Measurements from ENCODE around the gene CSMD2.

Gene CSMD2

DNA sequence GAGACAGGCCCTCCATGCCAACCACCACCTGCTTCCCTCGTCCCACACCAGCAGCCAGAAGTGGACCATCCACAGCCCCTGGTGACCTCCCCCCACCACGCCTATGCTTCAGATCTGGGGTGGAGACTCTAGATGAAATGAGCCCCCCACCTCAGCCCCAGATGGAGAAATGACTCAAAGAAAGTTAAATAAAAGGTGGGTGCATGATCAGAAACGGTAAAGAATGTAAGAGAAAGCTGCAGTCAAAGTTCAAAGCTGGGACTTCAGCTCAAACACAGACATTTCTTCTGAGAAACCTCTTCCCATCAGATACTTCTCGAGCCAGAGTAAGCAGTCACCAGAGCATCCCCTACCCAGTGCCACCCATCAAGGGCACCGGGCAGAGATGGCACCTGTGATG lies 344.2 kb downstream of the CSMD2 start:
- no peak for DNase-seq (ENCODE audit: low read depth in 2 of 2)

DNA sequence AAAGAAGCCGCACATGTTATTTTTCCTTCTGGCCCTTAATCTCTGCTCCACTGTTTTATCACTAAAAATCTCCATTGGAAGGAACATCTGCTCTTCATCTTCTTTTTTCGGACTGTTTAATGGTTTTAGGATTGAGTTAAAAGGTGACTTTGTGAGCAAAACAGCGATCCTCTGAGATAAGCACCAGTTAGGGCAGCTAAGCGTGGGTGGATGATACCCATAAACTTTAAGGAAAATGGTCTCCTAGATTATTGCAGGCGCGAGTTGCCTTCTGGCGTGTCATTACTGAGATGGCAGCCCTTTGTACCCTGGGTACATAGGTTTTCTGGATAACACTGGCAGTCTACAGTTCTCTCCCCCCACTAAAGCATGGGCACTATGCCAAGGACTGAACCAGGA lies 345.1 kb downstream of the CSMD2 start:
- DNase-seq (ENCODE audit: low read depth in 2 of 2) = no peak

DNA sequence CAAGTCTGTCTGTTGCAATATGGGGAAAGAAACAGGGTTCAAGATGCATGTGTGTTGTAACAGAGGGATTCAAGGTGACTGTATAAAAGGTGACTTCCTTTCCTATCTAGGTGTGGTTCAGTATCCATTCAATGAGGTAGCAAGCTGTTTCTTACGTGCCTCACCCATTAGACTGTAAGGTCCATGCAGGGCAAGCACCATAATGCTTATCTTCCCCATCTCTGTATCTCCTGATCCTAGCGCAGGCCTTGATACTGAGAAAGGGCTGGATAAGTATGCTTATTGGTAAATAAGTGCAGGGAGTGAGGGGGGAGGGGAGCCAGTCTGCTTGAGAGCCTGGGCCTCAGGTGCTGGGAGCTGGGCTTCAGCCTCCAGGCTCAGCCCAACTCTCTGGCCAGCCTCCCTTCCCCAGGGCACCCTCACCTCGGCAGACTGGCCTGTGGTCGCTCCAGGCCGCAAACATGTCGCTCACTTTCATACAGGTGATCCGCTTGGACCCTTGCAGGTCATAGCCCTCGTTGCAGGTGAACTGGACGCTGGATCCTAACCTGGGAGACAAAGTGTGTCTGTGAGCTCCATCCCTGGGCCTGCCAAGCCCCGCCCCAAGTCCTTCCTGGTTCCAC lies 345.6 kb downstream of the CSMD2 start:
- no peak for DNase-seq (ENCODE audit: low read depth in 2 of 2)

DNA sequence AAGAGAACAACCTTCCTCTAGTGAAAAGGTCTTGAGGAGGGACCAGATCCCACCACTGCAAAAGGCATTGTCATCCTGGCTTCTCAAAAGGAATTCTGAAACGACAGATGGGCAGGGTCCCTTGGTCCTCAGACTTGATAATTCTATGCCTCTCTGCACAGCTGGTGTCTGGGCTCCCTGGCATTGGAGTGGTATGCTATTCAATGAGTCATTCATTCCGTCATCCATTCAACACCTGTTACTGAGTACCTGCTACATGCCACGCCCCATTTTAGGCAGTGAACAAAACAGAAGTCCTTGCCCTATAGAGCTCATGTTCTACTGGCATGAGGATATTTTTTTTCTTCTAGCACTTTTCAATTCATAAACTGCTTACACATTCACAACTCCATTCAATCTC lies 347.0 kb downstream of the CSMD2 start:
- no peak for DNase-seq (ENCODE audit: low read depth in 2 of 2)

DNA sequence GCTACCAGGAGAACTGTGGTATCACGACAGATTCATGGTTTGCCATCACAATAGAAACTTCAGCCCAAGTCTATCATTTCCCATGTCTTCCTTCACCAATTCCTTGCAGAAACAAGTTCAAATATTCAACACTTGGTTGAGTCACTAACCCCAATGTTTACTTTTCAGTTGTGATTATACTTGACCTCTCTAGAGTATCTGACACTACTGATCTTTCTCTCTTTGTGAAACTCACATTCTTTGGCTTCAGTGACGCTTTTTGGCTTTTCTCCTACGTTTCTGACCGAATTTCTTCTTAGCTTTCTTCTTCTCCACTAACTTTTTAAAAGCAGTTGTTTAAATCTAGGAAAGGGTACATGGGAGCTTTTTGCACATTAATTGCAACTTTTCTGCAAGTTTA lies 350.0 kb downstream of the CSMD2 start:
- no peak for DNase-seq (ENCODE audit: low read depth in 2 of 2)

DNA sequence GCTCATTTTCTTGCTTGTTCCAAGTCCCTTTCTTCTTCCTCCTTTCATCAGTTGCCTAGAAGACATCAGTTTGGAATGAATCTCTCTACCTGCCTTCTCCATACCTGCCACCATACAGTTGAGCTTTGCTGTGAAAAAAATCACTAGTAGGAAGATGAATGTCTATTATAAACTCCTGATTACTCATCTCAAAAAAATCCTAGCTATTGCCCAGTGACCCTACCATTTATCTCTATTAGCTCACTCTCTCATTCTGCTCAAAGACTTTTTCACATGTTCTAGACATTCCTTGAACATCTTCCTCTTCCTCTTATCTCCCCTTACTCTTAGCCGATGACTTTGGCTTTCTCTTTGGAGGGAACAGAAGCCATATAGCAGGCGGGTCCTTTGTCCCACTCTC lies 350.9 kb downstream of the CSMD2 start:
- DNase-seq (ENCODE audit: low read depth in 2 of 2) = no peak

DNA sequence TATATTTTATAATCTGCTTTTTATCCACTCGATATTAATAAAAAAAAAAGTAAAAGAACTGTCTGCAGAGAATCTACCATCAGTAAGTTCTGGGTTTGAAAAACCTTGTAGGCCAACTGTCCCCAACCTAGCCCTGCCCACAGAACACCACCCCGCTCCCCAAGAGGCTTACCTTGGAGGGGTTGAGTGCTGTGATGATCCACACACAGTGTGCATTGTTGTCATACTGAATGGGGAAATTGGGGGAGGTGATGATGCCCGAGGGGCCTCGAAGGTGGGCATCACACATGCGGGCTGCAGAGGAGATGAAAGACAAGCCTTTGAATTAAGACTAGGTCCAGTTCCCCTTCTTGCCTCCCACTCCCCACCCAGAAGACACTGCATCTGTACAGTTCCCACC lies 354.5 kb downstream of the CSMD2 start:
- no peak for DNase-seq (ENCODE audit: low read depth in 2 of 2)

DNA sequence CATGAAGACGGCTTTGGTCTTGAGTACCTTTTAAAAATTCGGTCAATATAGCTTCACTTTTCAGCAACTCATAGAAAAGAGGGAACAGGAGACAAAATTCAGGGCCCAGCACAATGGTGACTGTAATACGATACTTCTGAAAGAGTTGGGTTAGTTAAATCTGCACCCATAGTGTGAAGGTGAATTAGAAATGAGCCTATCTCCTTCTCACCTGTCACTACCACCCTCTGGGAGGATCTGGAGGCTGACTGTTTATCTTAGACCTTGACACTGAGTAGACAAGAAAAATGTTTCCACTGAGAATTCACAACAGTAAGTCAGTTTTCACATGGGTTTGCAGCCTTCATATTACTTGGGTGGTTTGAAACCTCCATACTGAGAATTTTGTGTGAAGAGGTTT lies 359.0 kb downstream of the CSMD2 start:
- DNase-seq (ENCODE audit: low read depth in 2 of 2) = no peak

DNA sequence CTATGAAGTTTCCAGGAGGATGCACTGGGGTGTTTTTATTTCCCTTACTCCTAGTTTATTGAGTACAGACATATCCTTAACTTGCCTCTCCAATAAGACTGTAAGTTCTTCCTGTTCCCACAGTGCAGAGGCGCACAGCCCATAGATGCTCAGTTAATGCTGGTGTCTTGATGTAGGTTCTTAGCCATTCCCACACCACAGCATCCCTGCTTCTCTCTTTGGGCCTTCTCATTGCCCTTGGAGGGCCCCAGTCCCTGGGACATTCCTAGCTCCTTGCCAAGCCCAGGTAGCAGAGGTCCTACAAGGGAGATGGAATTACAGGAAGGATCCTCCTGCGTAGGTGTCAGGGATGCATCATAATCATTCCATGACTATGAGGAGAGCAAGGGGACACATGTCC lies 362.8 kb downstream of the CSMD2 start:
- DNase-seq (ENCODE audit: low read depth in 2 of 2) = no peak

DNA sequence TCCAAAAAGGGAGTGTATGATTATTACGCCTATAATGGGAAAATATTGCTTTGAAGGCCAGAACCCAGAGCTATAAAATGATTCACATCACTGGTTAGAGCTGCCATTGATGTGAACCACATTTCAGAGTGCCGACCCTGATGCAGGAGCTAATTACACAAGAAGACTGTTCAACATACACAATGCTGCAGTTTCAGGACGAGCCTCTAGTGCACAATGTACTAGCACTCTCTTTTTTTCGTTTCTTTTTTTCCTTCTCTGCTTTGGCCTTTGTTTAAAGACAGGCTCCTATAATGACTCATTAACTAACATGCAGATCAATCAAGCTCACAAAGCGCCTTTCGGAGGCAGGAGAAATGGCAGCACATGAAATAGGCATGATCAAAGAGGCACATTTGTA lies 367.2 kb downstream of the CSMD2 start:
- DNase-seq (ENCODE audit: low read depth in 2 of 2) = no peak

DNA sequence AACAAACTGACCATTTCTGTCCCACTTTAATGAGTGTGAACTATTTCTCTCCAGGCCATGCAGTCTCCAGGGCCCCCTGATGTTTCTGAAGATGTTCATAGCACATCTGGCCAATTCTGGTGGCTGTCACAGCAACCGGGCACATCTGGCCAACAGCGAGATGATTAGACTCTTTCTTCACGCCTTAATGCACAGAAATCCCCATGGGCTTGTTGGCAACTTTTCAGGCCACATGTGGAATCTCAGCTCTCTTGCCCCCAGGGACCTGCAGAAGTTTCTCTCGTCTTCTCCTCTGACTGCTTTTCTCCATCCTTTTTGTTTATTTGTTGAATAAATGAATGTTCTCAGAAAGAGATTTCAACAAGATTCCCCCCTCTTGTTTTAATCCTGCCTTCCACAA lies 372.4 kb downstream of the CSMD2 start:
- DNase-seq (ENCODE audit: low read depth in 2 of 2) = no peak

DNA sequence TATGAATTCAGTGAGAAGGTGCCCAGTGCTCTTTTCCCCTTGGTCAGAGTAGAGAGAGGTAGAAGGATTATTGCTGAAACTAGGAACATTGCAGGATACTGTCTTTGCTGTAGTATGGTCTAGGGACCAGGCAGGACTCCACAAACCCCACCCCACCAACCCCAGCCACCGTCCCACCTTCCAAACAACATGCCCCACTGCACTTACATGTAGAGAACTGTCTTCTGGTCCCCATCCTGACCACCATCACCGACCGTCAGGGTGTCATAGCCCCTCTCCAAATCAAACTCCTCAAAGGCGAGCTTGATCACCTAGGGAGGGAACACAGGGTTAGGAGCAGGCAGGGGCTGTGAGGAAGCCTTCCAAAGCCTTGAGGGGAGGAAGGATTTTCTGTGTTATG lies 372.8 kb downstream of the CSMD2 start:
- no peak for DNase-seq (ENCODE audit: low read depth in 2 of 2)

DNA sequence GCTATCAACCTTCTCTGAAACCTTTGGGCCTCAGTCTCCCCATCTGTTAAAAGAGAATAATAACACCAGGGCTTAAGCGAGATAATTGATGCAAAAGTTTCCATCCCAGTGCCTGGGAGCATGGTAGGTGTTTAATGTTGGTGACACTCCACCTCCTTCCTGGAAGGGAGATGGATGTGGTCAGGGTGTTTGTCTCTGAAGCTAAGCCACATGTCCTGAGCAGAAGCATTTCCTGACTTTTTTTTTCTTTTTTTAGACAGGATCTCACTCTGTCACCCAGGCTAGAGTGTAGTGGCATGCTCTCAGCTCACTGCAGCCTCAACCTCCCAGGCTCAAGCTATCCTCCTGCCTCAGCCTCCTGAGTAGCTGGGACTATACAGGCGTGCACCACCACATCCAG lies 373.8 kb downstream of the CSMD2 start:
- DNase-seq (ENCODE audit: low read depth in 2 of 2) = no peak

DNA sequence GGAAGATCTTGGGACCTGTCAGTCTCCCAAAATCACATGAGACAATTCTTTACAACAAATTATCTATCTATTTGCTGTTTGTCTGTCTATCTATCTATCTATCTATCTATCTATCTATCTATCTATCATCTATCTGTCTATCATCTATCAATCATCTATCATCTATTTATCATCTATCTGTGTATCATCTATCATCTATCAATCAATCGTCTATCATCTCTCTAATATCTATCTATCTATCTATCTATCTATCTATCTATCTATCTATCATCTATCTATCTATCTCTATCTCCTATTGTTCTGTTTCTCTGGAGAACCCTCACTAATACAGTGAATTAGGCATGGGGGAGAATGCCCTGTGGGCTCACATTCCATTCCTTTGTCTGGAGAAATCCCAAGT lies 374.5 kb downstream of the CSMD2 start:
- DNase-seq (ENCODE audit: low read depth in 2 of 2) = no peak

DNA sequence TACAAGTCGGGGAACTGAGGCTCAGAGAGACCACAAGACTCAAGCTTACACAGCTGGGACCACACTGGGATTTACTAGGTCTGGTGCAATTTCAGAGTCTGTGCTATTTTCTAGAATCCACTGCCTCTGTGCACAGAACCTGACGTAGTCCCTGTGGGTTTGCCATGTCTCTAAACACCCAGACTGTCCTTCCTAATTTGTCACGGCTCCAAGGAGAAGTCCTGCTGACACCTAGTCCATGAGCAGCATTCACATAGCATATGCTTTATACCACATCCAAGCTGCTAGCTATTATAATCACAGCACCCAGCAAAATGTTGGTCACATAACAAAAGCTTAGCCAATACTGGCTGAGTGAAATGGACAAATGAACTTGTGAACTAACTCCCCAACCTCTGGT lies 380.2 kb downstream of the CSMD2 start:
- no peak for DNase-seq (ENCODE audit: low read depth in 2 of 2)

DNA sequence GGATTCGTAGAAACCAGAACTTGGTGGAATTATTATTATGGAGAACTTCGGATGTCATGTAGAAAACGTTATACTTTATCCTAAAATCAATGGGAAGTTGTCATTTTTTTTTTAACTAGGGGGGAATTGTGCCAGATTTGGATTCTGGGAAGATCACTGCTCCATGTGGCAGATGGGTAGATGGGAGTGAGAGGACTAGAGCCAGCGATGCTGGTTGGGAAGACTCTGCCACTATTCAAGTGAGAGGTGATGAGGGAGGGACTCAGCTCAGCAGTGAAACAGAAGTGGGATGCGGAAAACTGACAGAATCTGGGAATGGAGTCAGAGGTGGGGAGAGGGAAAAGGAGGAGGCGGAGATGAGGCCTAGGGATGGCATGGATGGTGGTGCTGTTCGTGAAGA lies 382.3 kb downstream of the CSMD2 start:
- DNase-seq (ENCODE audit: low read depth in 2 of 2) = no peak

DNA sequence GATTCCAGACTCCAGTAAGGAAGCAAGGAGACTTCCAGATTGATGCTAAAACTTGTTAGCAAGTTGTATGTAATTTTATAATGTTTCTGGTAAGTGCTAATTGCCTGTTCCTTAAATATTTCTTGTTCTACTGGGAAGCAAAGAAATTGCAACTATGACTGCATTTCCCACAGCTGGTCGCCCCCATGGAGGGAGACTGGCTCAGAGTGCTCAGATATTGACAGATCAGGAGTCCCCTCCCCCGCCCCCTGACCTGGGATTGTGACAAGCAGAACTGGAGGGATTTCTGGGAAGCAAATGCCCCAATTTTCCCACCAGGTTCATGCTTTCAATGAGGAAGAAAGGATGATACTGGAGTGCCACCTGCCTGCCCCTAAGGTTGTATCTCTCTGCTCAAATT lies 383.4 kb downstream of the CSMD2 start:
- no peak for DNase-seq (ENCODE audit: low read depth in 2 of 2)

DNA sequence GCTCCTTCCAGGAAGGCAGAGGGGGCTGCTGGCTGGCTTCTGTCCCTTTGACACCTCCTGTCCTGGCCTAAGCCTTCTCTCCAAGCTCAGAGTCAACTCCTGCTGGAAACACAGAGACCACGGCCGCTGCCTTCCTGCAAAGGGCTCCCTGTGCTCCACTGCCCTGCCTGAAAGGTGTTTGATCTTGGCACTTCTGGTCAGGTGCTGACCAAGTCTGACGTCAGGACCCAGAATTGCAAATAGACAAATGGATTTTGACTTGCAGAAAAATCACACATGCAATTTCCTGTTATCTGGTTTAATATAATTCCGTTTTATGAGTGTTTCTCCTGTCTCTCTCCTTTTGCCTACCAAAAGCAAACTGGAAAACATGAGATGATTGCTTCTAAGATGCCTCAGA lies 387.7 kb downstream of the CSMD2 start:
- no peak for DNase-seq (ENCODE audit: low read depth in 2 of 2)

DNA sequence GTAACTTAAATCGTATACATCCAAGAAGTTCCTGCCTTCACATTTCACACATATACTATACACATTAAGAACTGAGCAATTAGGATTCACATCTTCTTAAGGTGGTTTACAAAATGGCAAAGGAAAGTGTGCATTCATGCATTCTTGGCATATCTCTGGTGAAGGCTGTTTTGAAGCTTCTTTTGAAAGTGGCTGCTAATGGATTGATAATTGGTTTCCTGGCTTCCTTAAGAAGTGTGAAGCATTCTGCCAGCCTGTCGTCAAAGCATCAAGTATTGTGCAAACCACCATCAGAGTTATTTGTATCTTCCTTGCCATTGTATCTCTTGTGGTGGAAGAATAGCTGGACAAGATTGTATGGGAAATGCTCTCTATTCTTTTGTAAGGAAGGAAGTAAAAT lies 396.2 kb downstream of the CSMD2 start:
- DNase-seq (ENCODE audit: low read depth in 2 of 2) = no peak

DNA sequence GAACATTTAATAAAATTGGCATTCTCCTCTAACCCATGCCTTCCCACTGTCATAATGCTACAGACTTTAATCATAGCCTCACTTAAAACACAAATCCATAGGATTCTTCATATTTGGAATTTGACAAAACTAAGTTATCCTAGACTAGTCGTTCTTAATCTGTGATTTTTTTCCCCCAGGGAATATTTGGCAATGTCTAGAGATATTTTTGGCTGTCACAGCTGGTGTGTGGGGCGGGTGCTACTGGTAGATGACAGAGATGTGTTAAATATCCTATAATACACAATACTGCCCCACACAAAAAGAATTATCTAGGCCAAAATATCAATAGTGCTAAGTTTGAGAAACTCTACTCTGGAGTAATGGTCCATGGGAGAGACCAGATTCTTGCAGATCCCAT lies 396.9 kb downstream of the CSMD2 start:
- DNase-seq (ENCODE audit: low read depth in 2 of 2) = no peak

DNA sequence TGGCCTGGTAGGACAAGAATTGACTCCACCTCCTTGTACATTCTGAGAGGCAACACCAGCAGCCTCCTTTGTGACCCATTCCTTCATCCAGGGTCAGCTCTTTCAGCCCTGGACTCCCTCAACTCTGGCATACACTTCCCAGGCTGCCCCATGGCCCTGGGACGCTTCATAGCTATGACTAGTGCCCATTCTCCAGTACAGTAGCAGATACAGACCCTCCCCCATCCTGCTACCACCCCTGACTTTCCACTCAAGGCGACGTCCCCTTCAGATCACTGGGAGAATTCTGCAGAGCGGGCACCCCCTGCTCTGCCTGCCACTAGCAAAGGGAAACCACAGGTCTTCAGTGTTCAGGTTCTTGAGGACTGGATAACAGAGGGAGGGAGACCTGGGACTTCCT lies 400.9 kb downstream of the CSMD2 start:
- DNase-seq (ENCODE audit: low read depth in 2 of 2) = no peak

DNA sequence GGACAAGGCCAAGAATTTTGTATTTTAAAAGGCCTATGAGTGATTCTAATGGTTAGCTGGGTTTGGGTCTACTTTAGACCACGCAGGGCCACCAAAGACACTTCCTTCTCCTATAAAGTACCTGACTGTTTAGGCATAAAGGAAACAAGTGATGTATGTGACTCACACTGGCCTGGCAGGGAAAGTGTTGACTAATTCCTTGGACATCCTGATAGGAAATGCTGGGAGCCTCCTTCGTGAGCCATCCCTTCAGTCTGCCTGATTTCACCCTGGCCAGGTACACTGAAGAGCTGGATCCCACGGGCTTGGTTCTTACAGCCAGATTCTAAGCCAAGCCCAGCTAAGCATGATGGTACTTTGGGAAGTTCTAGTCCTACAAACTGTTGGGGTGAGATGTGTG lies 401.6 kb downstream of the CSMD2 start:
- no peak for DNase-seq (ENCODE audit: low read depth in 2 of 2)

DNA sequence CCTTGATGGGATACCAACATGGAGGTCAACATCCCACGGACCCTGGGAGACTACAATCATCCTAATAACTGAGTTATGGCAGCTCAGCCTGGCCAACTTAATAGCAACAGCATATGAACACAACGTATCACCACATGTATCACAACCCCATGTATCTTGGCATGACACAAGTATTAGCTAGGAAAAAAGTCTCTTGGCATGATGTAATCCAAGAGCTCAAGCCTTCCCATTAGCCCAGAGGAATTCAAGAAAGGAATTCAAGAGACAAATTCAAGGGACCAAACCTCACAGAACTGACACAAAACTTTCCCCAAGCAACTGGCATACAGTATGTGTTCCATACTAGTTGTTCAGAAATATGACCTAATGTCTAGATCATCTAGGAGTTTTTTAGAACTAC lies 402.1 kb downstream of the CSMD2 start:
- DNase-seq (ENCODE audit: low read depth in 2 of 2) = no peak

DNA sequence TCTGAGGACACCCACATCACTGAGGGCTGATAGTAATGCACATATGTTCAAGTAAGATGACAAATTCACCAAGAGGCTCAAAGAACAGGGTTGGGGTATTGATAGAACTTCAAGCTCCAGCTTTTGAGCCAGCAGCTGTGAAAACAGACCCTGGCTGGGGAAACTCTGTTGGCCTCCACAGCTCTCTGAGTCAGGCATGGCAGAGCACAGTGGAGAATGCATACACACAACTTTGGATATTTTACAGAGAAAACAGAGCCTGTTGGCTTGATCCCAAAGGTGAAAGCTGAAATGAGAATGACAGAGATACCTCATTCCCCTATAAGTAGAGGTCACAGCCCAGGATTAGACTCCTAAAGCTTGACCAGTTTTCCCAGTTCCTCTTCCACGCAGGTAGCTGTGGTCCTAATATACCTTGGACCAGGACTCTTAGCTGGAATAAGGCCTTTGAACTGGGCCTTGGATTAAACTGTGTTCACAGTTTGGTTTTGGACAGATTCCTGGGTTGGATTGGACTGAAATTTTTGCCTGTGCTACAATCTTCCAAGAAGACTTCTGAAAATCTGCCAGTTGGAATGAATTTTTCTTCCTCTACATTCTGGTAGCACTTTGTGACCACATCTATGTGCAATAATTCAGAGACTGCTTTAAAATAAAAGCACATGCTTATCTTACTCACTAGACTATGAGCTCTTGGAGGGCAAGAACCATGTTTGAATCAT lies 402.8 kb downstream of the CSMD2 start:
- no peak for DNase-seq (ENCODE audit: low read depth in 2 of 2)

All from stimulated activated CD8-positive, alpha-beta memory T cell treated with anti-CD3 and anti-CD28 coated beads, Interleukin-2, amount 100 ng/mL, for 1 hour (primary cell).